ENCODE data around the gene ANAPC4.

The ANAPC4 gene

DNA sequence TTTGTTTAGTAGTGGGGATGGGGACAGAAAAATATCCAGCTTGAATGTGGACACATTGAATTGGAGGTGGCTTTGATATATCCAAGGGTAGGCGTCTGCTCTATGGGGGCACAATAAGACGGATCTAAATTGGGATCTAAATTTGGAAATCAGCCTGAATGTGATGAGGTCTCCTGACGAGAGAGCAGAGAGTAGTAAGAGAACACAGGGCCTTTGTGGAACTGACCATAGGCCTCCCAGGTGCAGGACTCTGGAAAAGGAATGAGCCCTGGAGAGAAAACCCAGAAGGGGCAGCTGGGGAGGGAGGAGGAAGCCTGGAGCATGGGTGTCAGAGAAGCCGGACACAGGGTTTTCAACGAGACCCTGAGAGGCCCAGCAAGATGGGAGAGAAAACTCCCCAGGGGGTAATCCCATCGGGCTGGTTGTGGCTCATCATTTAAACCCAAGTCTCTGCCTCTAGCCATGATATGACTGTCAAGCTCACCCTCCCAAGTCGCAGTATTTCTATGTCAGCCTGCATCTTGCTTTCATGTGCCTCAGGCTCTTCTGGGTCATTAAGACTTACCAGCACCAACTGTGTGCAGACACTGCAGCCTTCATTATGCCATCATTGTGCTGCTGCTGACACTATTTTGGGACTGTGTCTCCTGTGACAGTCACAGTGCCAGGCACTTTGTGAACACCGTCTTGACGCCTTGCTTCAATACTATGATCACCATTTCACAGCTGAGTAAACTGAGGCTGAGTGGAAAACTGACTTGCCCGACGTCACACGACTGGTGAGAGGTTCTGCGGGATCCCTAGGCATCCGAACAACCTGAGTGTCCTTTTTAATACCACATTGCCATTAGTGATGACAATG is 57.1 kb downstream of the ANAPC4 start:
- no peak for DNase-seq

DNA sequence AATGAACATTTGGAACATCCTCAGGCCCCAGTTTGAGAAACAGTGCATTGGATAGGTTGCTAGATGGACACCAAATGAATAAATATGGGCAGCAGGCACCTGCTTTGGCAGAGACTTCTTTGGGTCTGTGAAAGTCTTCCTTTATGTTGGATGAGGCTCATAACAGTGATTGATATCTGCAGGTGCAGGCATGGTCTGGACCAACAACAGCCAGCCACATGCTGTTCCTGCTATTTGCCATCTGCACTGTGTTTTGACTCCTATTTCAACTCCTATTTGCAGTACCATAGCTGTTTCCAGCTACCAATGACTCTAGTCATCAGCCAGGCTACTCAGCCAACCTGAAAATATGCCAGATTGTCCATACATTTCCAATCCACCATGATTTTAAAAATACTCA is 60.9 kb downstream of the ANAPC4 start:
- DNase-seq = no peak

DNA sequence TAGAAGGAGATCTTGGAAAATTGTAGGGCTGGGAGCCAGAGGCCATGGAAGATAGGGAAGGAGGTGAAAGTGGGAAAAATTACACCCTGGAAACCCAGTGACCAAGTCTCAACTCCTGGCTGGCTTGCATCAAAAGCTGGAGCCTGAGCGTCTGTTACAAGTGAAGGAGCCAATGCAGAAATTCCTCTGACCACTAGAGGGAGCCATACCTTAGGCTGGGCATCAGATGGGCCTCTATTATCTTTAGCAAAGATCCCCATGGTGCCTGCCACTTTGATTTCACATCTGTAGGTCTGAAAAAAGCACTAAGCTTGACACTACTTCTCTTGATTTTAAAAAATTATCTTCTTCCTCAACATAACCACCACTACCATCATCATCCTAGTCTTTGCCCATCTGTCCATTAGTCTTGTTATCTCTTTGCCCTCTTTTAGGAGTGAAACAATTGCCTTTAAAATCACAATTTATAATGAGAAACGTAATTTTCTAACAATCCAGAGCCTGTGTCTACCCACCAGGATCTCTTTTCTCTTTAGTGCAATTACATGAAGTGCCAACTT is 62.9 kb downstream of the ANAPC4 start:
- DNase-seq = peak in 3 of 5 experiments; percentile 2 to 69 (median 14)

DNA sequence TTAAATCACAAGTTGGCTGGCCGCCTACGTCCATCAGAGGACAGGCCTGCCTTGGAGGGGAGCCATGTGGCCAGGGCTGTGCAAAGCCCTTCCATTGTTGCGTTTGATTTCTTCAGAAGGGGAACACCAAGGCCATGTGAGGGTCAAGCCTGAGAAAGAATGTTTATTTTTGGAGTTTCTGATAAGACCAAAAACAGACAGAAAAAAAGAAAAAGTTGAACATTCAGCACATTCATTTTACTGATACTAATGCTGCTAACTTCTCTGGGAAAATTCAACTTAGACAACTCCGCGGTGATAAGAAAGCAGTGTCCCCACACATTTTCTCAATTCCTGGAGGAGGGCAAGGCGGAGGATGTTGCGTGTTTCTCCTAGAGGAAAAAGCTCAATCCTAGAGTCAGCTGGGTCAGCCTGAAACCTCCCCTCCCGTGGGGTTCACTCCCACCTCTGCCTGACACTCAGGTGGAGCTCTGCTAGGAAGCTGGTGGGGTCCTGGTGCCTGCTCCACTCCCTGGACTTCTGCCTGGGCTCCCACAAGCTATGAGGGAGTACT is 63.5 kb downstream of the ANAPC4 start:
- DNase-seq = no peak

DNA sequence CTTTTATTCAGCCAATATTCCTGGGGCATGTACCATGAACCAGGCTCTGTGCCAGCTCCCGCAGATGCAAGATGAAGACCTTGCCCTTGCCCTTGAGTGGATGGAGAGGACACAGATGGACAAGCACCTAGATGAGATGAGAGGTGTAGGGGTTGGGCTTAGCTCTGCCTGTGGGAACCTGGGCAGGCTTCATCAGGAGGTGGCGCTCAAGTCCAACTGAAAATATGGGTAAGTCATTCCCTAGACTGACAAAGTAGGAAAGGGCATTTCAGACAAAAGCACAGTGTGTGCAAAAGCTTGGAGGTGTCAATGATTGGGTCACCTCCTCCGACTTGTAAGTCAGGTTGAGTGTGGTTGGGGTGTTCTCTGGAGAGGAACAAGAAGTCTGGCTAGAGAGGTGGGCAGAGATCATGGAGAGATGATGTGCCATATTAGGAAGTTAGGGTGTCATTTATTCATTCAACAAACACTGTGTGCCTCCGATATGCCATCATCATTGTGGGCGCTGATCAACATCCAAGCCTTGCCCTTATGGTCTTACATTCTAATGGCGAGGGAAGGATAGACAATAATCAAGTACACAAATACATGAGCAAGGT is 64.6 kb downstream of the ANAPC4 start:
- DNase-seq = peak in 1 of 5 experiments; percentile 5

DNA sequence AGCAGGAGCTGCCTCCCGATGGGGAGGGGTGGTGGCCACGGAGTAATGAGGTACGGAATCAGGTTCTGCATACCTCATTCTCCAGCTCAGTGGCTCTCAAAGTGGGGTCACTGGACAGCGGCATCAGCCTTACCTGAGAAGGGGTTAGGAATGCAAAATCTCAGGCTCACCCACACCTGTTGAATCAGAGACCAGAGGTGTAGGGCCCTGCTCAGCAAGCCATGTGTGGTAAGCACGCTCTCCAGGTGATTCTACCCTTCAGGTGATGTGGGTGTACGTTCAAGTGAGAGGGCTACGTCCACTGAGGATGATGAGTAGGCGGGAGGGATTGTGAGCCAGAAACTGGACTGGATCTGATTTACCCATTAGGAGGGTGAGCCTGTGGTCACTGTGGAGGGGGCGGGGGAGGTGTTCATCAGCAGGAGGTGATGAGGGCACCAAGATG is 65.8 kb downstream of the ANAPC4 start:
- DNase-seq = no peak

DNA sequence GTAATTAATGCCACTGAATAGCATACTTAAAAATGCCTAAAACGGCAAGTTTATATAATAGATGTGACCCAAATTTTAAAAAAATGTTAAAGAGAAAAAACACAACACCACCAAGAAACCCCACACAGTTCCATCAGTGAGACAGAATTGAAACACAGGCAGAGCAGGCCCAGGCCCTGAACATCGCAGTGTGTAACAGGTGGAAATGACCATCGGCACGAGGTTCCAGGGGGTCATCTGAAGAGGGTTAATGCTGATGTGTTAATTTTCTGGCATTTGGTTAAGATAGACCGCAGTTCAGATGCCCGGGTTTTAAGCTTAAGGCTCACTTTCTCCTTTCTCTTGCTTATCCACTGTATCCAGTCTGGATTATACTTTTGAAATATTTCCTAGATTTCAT is 66.8 kb downstream of the ANAPC4 start:
- DNase-seq = no peak

DNA sequence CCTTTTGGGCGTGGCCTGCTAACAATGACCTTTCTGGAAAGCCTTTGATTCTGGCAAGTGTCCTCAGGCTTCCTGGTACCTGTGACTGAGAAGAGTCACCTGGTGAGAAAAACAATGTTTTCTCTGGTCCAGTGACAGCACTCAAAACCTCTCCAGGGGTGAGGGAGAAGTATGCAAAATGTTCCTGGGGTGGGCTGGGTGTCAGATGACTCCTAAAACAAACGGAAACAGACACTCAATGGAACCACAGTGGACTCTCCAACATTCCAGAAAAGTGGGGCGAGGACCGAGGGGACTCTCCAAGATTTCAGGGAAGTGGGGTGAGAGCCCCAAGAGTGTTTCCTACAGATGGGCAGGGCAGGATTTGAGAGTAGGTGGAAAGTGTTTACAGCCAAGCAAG is 69.5 kb downstream of the ANAPC4 start:
- DNase-seq = no peak

DNA sequence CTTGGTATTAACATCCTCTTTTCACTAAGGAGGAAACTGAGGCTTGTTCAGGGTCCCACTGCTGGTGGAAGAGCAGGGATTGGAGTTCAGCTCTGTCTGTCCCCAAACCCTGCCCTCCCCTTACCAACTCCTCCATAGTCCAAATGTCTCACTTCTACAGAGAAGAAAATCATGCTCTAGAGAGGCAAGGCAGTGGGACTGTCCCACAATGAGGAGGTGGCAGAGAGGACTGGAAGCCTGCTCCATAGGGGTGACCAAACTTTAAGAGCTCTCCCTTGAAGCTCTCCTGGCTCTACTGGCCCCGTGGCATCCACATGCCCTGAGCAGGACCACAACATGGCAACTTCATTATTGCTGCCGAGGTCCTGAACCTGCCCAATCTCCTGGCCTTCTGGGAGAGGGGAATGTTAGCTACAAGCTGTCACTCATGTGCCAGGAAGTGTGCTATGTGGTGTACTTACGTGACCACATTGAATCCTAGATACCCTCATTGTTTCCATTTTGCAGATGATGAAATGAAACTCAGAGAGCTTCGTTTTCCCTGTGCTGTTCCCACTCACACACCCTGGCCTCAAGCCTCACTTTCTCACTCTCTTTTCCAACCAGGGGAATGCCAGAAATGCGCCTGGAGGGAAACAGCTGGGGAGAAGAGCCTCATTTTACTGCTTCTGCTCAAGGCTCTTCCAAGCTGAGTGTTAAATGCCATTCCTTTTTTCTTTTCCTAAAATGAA is 71.5 kb downstream of the ANAPC4 start:
- DNase-seq = no peak

DNA sequence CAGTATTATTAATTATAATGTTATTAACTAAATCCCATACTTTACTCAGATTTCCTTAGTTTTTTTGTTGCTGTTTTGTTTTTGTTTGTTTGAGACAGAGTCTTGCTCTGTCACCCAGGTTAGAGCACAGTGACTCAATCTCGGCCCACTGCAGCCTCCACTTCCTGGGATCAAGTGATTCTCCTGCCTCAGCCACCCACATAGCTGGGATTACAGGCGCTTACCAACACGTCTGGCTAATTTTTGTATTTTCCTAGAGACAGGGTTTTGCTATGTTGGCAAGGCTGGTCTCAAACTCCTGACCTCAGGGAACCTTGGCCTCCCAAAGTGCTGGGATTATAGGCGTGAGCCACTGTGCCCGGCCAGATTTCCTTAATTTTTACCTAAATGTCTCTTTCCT is 72.2 kb downstream of the ANAPC4 start:
- no peak for DNase-seq

DNA sequence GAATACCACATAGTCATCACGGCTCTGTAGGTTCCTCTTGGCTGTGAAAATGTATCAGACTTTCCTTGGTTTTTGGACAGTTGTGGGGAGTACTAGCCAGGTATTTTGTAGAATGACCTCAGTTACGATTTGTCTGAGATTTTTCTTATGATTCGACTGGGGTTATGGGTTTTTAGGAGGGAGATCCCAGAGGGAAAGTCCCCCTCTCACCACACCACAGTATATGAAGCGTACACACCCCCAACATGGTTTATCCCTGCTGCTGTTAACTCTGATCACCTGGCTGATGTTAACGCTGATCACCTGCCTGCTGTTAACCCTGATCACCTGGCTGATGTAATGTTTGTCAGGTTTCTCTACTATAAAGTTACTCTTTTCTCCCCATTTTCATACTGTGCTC is 72.6 kb downstream of the ANAPC4 start:
- no peak for DNase-seq

DNA sequence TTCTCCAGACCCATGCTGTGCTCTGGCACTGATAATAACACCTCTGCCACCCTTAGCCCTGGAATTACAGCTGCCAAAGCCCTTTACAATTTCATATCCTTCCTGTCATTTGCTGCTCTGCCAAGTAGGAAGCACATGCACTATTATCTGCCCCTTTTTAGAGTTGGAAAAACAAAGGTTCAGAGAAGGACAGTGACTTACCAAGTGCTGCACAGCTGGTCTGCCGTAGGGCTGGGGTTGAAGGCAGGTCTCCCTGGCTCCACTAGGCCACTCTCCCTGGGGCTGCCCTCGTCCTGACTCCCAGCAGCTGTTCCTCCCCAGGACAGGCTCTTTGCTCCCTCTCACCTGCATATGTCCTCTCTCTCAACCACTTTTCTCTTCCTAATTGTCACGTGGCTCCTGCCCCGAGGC is 73.4 kb downstream of the ANAPC4 start:
- no peak for DNase-seq

DNA sequence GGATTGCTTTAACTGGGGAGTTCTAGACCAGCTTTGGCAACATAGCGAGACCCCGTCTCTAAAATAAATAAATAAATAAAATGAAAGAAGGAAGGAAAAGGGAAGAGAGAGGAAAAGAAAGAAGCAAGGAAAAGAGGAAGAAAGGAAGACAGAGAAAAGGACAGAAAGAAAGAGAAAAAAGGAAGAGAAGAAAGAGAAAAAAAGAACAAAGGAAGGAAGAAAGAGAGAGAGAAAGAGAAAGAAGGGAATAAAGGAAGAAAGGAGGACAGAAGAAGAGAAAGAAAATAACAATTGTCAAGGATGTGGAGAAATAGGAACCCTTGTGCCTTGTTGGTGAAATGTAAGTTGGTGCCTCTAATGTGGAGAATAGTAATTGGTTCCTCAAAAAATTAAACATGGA is 74.6 kb downstream of the ANAPC4 start:
- no peak for DNase-seq

DNA sequence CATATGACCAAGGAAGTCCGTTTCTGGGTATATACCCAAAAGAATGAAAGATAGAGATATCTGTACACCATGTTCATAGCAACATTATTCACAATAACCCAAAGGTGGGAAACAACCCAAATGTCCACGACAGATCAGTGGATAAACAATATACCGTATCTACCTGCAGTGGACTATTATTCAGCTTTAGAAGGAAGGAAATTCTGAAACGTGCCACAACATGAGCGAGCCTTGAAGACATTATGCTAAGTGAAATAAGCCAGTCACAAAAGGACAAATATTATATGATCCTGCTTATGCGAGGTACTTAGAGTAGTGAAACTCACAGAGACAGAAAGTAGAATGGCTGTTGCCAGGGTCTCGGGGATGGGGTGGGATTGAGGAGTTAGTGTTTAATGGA is 75.0 kb downstream of the ANAPC4 start:
- no peak for DNase-seq

DNA sequence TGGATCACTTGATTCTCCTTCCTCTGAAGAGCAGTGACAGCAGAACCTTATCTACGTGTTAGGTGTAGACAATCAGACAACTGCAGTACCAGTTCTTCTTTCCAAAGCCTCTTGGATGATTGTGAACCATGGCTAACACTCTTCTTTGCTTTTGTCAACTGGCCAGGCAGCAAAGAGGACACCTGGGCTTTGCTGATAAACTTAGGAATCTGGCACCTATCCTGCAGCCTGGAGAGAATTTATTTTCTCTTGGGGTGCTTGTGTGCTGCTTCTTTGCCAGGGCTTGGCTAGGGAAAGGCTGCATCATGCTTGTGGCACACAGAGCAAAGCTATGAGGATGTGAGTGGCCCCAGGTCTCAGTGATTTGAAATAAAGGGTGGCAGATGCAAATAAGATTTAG is 77.4 kb downstream of the ANAPC4 start:
- DNase-seq = no peak

DNA sequence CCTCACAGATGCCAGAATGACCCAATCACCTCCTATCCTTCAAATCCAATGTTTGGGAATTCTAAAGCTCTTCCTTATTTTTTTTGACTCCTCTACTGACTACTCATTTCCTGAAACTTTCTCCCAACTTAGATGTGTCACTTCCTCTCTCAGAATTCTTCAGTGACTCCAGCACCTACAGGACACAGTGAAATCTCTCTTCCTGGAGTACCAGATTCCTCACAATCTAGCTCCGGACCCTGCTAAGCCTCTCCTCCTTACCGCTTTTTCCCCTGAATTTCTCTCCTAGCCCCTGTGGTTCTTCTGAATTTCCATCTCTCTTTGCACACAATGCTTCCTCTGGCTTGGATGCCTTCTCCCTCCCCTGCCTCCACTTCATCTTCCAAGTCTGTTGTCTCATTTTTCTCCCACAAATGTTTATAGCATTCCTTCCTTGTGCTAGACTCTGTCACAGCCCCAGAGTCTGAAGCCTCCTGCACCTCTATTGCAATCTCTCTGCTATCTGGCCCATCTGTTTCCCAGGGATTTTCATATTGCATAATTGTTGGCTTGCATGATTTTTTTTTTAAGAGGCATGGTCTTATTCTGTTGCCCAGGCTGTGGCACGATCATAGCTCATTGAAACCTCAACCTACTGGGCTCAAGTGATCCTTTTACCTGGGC is 80.1 kb downstream of the ANAPC4 start:
- DNase-seq = no peak

DNA sequence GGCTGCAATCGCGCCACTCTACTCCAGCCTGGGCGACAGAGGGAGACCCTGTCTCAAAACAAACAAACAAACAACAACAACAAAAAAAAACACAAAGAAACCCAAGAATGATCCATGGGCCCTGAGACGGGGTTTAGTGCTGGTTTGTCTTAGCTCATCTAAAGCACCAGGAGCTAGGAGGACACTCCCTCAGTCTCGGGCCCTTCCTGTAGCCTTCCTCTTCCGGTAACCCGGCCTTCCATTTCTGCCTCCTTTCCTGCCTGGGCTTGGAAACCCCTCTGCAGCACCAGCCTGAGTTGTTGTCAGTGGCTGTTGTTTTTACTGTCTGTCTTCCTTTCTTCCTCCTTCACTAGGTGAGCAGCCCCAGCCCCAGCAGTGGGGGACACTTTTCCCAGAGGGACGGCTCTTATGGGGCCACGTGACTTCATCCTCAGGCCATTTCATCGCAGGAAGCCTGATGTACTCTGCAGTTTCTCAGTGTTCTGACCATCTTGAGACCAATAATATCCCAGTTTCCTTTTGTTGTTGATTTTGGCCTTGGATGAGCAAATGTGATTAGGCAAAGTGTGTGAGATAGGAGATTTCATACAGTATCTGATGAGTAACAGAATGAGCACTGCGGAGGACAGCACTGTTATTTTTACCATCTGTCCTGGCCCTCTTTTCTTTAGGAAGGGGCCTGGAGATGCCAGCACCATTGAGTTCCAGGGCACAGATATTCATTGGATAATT is 90.1 kb downstream of the ANAPC4 start:
- no peak for DNase-seq

DNA sequence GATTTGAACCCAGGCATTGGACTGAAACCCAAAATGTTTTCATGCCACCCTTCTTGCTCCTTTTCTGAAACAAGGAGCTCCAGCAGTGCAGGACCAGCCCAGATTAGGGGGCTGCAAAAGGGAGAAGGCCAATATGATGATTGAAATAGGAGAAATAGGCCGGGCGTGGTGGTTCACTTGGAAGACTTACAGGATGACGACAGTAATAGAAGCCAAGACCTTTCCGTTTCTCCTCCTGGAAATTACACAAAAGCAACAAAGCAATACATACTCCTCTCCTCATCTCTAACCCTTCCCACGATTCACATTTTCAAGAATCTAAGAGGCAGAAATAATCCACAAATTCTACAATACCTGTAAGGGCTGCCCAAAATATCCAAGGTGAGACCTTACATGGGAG is 90.8 kb downstream of the ANAPC4 start:
- DNase-seq = no peak

Measured in T-helper 2 cell (primary cell).